GM23338 (cell line): ENCODE results near the gene CMSS1.

Experiments
- CREB1 ChIP-seq: fragments of 250-450 bp; sonication (Bioruptor Pico); IDR thresholded peaks from 2 replicates; pipeline ENCODE4 v1.5.0; 2020; ENCODE audit warnings: low read depth, mild to moderate bottlenecking, moderate library complexity
- CTCF ChIP-seq, 2 experiments: fragments of 200-600 bp in 1 of 2; sonication (generic) in 1 of 2; conservative IDR thresholded peaks; 2 replicates each; pipeline versions ENCODE4 v1.5.1 to v1.6.1; 2016 to 2017; ENCODE audit warnings: antibody characterized with exemption in 2 of 2, low read depth in 2 of 2, mild to moderate bottlenecking in 2 of 2, moderate library complexity in 1 of 2
- ETS1 ChIP-seq: IDR thresholded peaks from 2 replicates; pipeline ENCODE4 v1.6.1; 2016; ENCODE audit warnings: antibody characterized with exemption
- EZH2 ChIP-seq: fragments of 200-600 bp; sonication (generic); IDR thresholded peaks from one replicate; pipeline ENCODE4 v1.8.0; 2017; ENCODE audit warnings: antibody characterized with exemption, mild to moderate bottlenecking, low read depth; ENCODE audit not compliant: unreplicated experiment
- EZH2phosphoT487 ChIP-seq: fragments of 200-600 bp; sonication (generic); IDR thresholded peaks from one replicate; pipeline ENCODE4 v1.8.1; 2018; ENCODE audit warnings: antibody characterized with exemption; ENCODE audit not compliant: unreplicated experiment
- NANOG ChIP-seq: IDR thresholded peaks from 2 replicates; pipeline ENCODE4 v1.6.1; 2016; ENCODE audit warnings: antibody characterized with exemption, borderline replicate concordance
- POLR2AphosphoS5 ChIP-seq: IDR thresholded peaks from 2 replicates; pipeline ENCODE4 v1.6.1; 2016; ENCODE audit warnings: antibody characterized with exemption, low read depth

- TF ChIP-seq CTCF (conservative IDR thresholded peaks at IDR 0.05; ENCODE audit: low read depth in 2 of 2) (no peak), CREB1 (CRISPR knock-in tag) (no peak), EZH2phosphoT487 (no peak), EZH2 (no peak), POLR2AphosphoS5 (no peak), ETS1 (no peak), NANOG (no peak)
Observed at GRCh38 chr3:99895703-99896441, 78.2 kb downstream of the CMSS1 start.
